Spleen (tissue), 7 donors: ENCODE measurements around the gene MXD4.
"Not testable (repeated sequence)": the region's sequence is repeated elsewhere in the genome, so short reads cannot be mapped to it uniquely, and the experiment has no call there.

Experiments
- CTCF ChIP-seq, 11 experiments: fragments of 200-600 bp in 7 of 11; fragments of 450-650 bp in 4 of 11; sonication (generic) in 4 of 11; IDR thresholded peaks in 8 of 11; conservative IDR thresholded peaks in 3 of 11; 1 replicate in 7 of 11; 2 replicates in 4 of 11; pipeline versions ENCODE4 v1.4.0 to v1.8.0; 2016 to 2021; ENCODE audit warnings: antibody characterized with exemption in 11 of 11, inconsistent platforms in 4 of 11, mild to moderate bottlenecking in 1 of 11
- POLR2A ChIP-seq, 3 donors: fragments of 450-650 bp; IDR thresholded peaks; one replicate each; pipeline ENCODE4 v1.5.1; 2017; ENCODE audit warnings: antibody characterized with exemption in 3 of 3, mild to moderate bottlenecking in 1 of 3
- POLR2AphosphoS5 ChIP-seq, 3 donors: sonication (generic); formaldehyde crosslinking; IDR thresholded peaks; one replicate each; pipeline ENCODE4 v1.5.1; 2017; ENCODE audit warnings: antibody characterized with exemption in 3 of 3
- donor health status: DM: no; HTN: no; CAD: no; lungs with moderate emphysema.
- donor health status: DM: no; HTN: no; CAD: no.
- donor health status: DM: no; HTN: no; CAD: no.

- TF ChIP-seq CTCF (IDR thresholded peaks at IDR 0.05 in 8 of 11, conservative IDR thresholded peaks at IDR 0.05 in 3 of 11); POLR2AphosphoS5 (IDR thresholded peaks at IDR 0.05); POLR2A (IDR thresholded peaks at IDR 0.05): not testable (repeated sequence)
These were observed 59.1 kb downstream of the MXD4 start for GRCh38 chr4:2202789-2203188.
